H9 (cell line): Measurements from ENCODE around the gene RAB3C. TPM values are rescaled to one million over a fixed set of nuclear protein-coding genes. Genes with fewer than 3 reads are reported as not detected.

Experiments used
- DNase-seq: peaks from one replicate; pipeline ENCODE4 v3.0.0-alpha.2; 2017
- H2AFZ ChIP-seq: one replicate; pipeline ENCODE4 v1.6.1; 2013; ENCODE audit warnings: mild to moderate bottlenecking, low read length, control low read depth, moderate library complexity
- H2AK5ac ChIP-seq: 2 replicates; pipeline ENCODE4 v1.6.1; 2013; ENCODE audit warnings: low read length, control low read depth, mixed read lengths; ENCODE audit not compliant: insufficient read length
- H2BK120ac ChIP-seq: one replicate; pipeline ENCODE4 v1.6.1; 2013; ENCODE audit warnings: low read depth, mild to moderate bottlenecking, low read length, control low read depth, inconsistent platforms; ENCODE audit not compliant: poor library complexity, severe bottlenecking
- H2BK12ac ChIP-seq: 2 replicates; pipeline ENCODE4 v1.6.1; 2013; ENCODE audit warnings: low read length, control low read depth, mixed read lengths, low read depth; ENCODE audit not compliant: insufficient read length
- H2BK15ac ChIP-seq: 2 replicates; pipeline ENCODE4 v1.6.1; 2013; ENCODE audit warnings: low read depth, low read length, control low read depth
- H2BK20ac ChIP-seq: one replicate; pipeline ENCODE4 v1.6.1; 2013; ENCODE audit warnings: low read depth, mild to moderate bottlenecking, low read length, control low read depth, inconsistent platforms; ENCODE audit not compliant: poor library complexity, severe bottlenecking
- H2BK5ac ChIP-seq: 2 replicates; pipeline ENCODE4 v1.6.1; 2013; ENCODE audit warnings: low read length, control low read depth, mixed read lengths; ENCODE audit not compliant: insufficient read length
- H3K14ac ChIP-seq: 2 replicates; pipeline ENCODE4 v1.6.1; 2013; ENCODE audit warnings: low read length, control low read depth; ENCODE audit not compliant: insufficient read depth
- H3K18ac ChIP-seq: 2 replicates; pipeline ENCODE4 v1.6.1; 2013; ENCODE audit warnings: low read depth, mild to moderate bottlenecking, mixed read lengths, low read length, control low read depth; ENCODE audit not compliant: insufficient read length
- H3K23ac ChIP-seq: 2 replicates; pipeline ENCODE4 v1.6.1; 2013; ENCODE audit warnings: low read length, control low read depth, mixed read lengths, low read depth; ENCODE audit not compliant: insufficient read length
- H3K23me2 ChIP-seq: 2 replicates; pipeline ENCODE4 v1.6.1; 2013; ENCODE audit warnings: low read depth, mild to moderate bottlenecking, mixed read lengths, low read length, control low read depth; ENCODE audit not compliant: insufficient read length, poor library complexity, severe bottlenecking
- H3K27ac ChIP-seq: 2 replicates; pipeline ENCODE4 v1.5.1; 2013; ENCODE audit warnings: low read length, control low read depth, mixed read lengths, low read depth; ENCODE audit not compliant: insufficient read length
- H3K27me3 ChIP-seq: 2 replicates; pipeline ENCODE4 v1.6.1; 2013; ENCODE audit warnings: low read length, control low read depth, inconsistent platforms; ENCODE audit not compliant: insufficient read depth
- H3K4ac ChIP-seq: 2 replicates; pipeline ENCODE4 v1.6.1; 2013; ENCODE audit warnings: low read depth, mild to moderate bottlenecking, control low read depth, inconsistent platforms, low read length, moderate library complexity
- H3K4me1 ChIP-seq: 2 replicates; pipeline ENCODE4 v1.6.1; 2013; ENCODE audit warnings: low read length, control low read depth, inconsistent platforms; ENCODE audit not compliant: insufficient read depth
- H3K4me2 ChIP-seq: 2 replicates; pipeline ENCODE4 v1.6.1; 2013; ENCODE audit warnings: low read length, control low read depth, mixed read lengths; ENCODE audit not compliant: insufficient read length, insufficient read depth
- H3K56ac ChIP-seq: 2 replicates; pipeline ENCODE4 v1.6.1; 2013; ENCODE audit warnings: low read depth, mild to moderate bottlenecking, mixed read lengths, low read length, control low read depth; ENCODE audit not compliant: insufficient read length
- H3K79me1 ChIP-seq: 2 replicates; pipeline ENCODE4 v1.6.1; 2013; ENCODE audit warnings: low read depth, mild to moderate bottlenecking, moderate library complexity, low read length, control low read depth, inconsistent platforms; ENCODE audit not compliant: insufficient read depth, poor library complexity, severe bottlenecking
- H3K79me2 ChIP-seq: 2 replicates; pipeline ENCODE4 v1.6.1; 2013; ENCODE audit warnings: low read length, control low read depth, inconsistent platforms; ENCODE audit not compliant: insufficient read depth
- H3K9ac ChIP-seq: 2 replicates; pipeline ENCODE4 v1.6.1; 2013; ENCODE audit warnings: low read length, control low read depth, mixed read lengths; ENCODE audit not compliant: insufficient read length; ENCODE audit errors: extremely low read depth
- H3K9me3 ChIP-seq: one replicate; pipeline ENCODE4 v1.6.1; 2013; ENCODE audit warnings: low read depth, low read length, inconsistent platforms; ENCODE audit not compliant: control insufficient read depth
- H3T11ph ChIP-seq: one replicate; pipeline ENCODE4 v1.6.1; 2013; ENCODE audit warnings: mild to moderate bottlenecking, low read length, control low read depth, inconsistent platforms
- H4K20me1 ChIP-seq: one replicate; pipeline ENCODE4 v1.6.1; 2013; ENCODE audit not compliant: control insufficient read depth, insufficient read length, insufficient read depth
- H4K5ac ChIP-seq: 2 replicates; pipeline ENCODE4 v1.6.1; 2013; ENCODE audit warnings: low read depth, mild to moderate bottlenecking, mixed read lengths, low read length, control low read depth; ENCODE audit not compliant: insufficient read length
- H4K8ac ChIP-seq: replicated peaks from 2 replicates; pipeline ENCODE4 v1.6.1; 2013; ENCODE audit warnings: low read length, control low read depth, mixed read lengths, low read depth; ENCODE audit not compliant: insufficient read length
- H4K91ac ChIP-seq: 2 replicates; pipeline ENCODE4 v1.6.1; 2013; ENCODE audit warnings: low read depth, mild to moderate bottlenecking, moderate library complexity, mixed read lengths, low read length, control low read depth; ENCODE audit not compliant: insufficient read length
- H3K27ac Mint-ChIP-seq, 3 experiments: 2 replicates in 2 of 3; 3 replicates in 1 of 3; pipeline ENCODE4 v1.8.0; 2020 to 2021; ENCODE audit warnings: mixed read lengths in 3 of 3, mild to moderate bottlenecking in 1 of 3, moderate library complexity in 1 of 3
- H3K27me3 Mint-ChIP-seq: 2 replicates; pipeline ENCODE4 v1.8.0; 2021; ENCODE audit warnings: low read depth, mild to moderate bottlenecking, moderate library complexity, mixed read lengths
- H3K36me3 Mint-ChIP-seq, 3 experiments: 2 replicates in 2 of 3; 3 replicates in 1 of 3; pipeline ENCODE4 v1.8.0; 2020 to 2021; ENCODE audit warnings: low read depth in 3 of 3, mixed read lengths in 3 of 3; ENCODE audit not compliant: insufficient read depth in 1 of 3
- H3K4me1 Mint-ChIP-seq, 2 experiments: 2 replicates each; pipeline ENCODE4 v1.8.0; 2020; ENCODE audit warnings: mixed read lengths in 2 of 2
- H3K4me3 Mint-ChIP-seq, 2 experiments: 2 replicates in 1 of 2; 3 replicates in 1 of 2; pipeline ENCODE4 v1.8.0; 2020 to 2021; ENCODE audit warnings: mild to moderate bottlenecking in 2 of 2, mixed read lengths in 2 of 2, moderate library complexity in 1 of 2
- H3K9me3 Mint-ChIP-seq, 2 experiments: 2 replicates in 1 of 2; 3 replicates in 1 of 2; pipeline ENCODE4 v1.8.0; 2020; ENCODE audit warnings: mild to moderate bottlenecking in 2 of 2, mixed read lengths in 2 of 2, moderate library complexity in 1 of 2
- WGBS: extraction: QIAGEN DNeasy Blood & Tissue Kit; methylation state at CpG from one replicate; pipeline ENCODE4 v1.1.7; 2013; ENCODE audit warnings: missing lambda C conversion rate, low lambda C conversion rate, mixed read lengths; ENCODE audit not compliant: insufficient read length; ENCODE audit errors: extremely low coverage; 5-methylcytosine and 5-hydroxymethylcytosine counted together
- total RNA-seq: library from RNA; stranded (reverse); gene quantifications from 2 replicates; pipeline ENCODE4 v1.2.1, GENCODE V29; 2021
- TF ChIP-seq, protein P1 (sequence below): fragments of 200-600 bp; sonication (generic); conservative IDR thresholded peaks from 3 replicates; pipeline ENCODE4 v1.8.0; 2021; ENCODE audit warnings: antibody characterized with exemption, mild to moderate bottlenecking

Gene RAB3C
- total RNA-seq, 1 experiment from 2014 or later: 16.3 TPM

DNA sequence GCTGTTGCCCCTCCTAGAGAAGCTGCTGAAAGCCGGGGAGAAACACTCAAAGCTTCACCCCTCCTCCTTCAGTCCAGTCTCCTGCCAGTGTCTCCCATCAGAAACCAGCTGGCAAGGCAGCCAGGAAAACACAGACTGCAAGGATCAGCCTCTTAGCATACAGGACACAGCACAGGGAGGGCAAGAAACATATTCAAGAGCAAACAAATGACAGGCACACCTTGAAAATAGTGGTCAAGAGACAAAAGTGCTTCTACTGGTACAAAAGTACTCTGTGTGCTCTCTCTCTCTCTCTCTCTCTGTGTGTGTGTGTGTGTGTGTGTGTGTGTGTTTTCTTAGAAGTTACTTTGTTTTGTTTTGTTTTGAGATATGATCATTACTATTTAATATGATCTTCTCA lies 227.2 kb downstream of the RAB3C start:
- Histone ChIP-seq H2BK20ac (no peak overlapping the region), H2BK120ac (no peak overlapping the region), H4K8ac (no peak overlapping the region), H3K4ac (no peak overlapping the region), H3T11ph (no peak overlapping the region), H3K9me3 (no peaks in the 10 kb centered on the region), H3K79me2 (no peaks in the 10 kb centered on the region), H3K79me1 (no peaks in the 10 kb centered on the region), H3K27ac (no peak overlapping the region), H2BK12ac (no peak overlapping the region), H4K91ac (no peak overlapping the region), H2BK15ac (no peak overlapping the region), H3K27me3 (peaks cover 2% of the 10 kb centered on the region; the same call in 1 of the 2 replicates), H2AK5ac (no peak overlapping the region), H3K14ac (no peak overlapping the region), H3K4me2 (no peak overlapping the region), H3K18ac (no peak overlapping the region), H2AFZ (no peak overlapping the region), H3K23ac (no peak overlapping the region), H4K20me1 (no peaks in the 10 kb centered on the region), H3K56ac (no peak overlapping the region), H3K23me2 (no peaks in the 10 kb centered on the region), H2BK5ac (no peak overlapping the region), H3K4me1 (no peaks in the 10 kb centered on the region), H3K9ac (no peak overlapping the region), H4K5ac (no peak overlapping the region)
- H3K4me3 Mint-ChIP-seq: no peak overlapping the region; a peak in 1 of 5 replicates
- no peaks in the 10 kb centered on the region for H3K27me3 Mint-ChIP-seq
- H3K36me3 Mint-ChIP-seq: no peaks in the 10 kb centered on the region; a peak in 2 of 7 replicates
- no peak for DNase-seq
- 0 out of 5 replicates have a peak, but pooled peaks cover 0 to 4% of the 10 kb centered on the region in 2 experiments for H3K9me3 Mint-ChIP-seq
- peak overlapping the region in 2 of 3 experiments; percentile 8 to 35; a peak in 2 of 7 replicates for H3K27ac Mint-ChIP-seq
- WGBS: no CpG with 5 or more reads among the region's 1 CpG
- peaks cover 7 to 22% of the 10 kb centered on the region in 2 experiments; a peak in 2 of 4 replicates for H3K4me1 Mint-ChIP-seq
- TF ChIP-seq, protein P1, sequence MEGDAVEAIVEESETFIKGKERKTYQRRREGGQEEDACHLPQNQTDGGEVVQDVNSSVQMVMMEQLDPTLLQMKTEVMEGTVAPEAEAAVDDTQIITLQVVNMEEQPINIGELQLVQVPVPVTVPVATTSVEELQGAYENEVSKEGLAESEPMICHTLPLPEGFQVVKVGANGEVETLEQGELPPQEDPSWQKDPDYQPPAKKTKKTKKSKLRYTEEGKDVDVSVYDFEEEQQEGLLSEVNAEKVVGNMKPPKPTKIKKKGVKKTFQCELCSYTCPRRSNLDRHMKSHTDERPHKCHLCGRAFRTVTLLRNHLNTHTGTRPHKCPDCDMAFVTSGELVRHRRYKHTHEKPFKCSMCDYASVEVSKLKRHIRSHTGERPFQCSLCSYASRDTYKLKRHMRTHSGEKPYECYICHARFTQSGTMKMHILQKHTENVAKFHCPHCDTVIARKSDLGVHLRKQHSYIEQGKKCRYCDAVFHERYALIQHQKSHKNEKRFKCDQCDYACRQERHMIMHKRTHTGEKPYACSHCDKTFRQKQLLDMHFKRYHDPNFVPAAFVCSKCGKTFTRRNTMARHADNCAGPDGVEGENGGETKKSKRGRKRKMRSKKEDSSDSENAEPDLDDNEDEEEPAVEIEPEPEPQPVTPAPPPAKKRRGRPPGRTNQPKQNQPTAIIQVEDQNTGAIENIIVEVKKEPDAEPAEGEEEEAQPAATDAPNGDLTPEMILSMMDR: no peak
